GM23338 (cell line): Measurements from ENCODE around the gene RNF152.

Experiments
- CREB1 ChIP-seq: fragments of 250-450 bp; sonication (Bioruptor Pico); IDR thresholded peaks from 2 replicates; pipeline ENCODE4 v1.5.0; 2020; ENCODE audit warnings: low read depth, mild to moderate bottlenecking, moderate library complexity
- ETS1 ChIP-seq: IDR thresholded peaks from 2 replicates; pipeline ENCODE4 v1.6.1; 2016; ENCODE audit warnings: antibody characterized with exemption
- EZH2 ChIP-seq: fragments of 200-600 bp; sonication (generic); IDR thresholded peaks from one replicate; pipeline ENCODE4 v1.8.0; 2017; ENCODE audit warnings: antibody characterized with exemption, mild to moderate bottlenecking, low read depth; ENCODE audit not compliant: unreplicated experiment
- EZH2phosphoT487 ChIP-seq: fragments of 200-600 bp; sonication (generic); IDR thresholded peaks from one replicate; pipeline ENCODE4 v1.8.1; 2018; ENCODE audit warnings: antibody characterized with exemption; ENCODE audit not compliant: unreplicated experiment
- JUNB ChIP-seq: IDR thresholded peaks from one replicate; pipeline ENCODE4 v1.6.1; 2016; ENCODE audit warnings: antibody characterized with exemption; ENCODE audit not compliant: unreplicated experiment
- POLR2AphosphoS5 ChIP-seq: IDR thresholded peaks from 2 replicates; pipeline ENCODE4 v1.6.1; 2016; ENCODE audit warnings: antibody characterized with exemption, low read depth
- STAT1 ChIP-seq: IDR thresholded peaks from one replicate; pipeline ENCODE4 v1.6.1; 2016; ENCODE audit warnings: antibody characterized with exemption; ENCODE audit not compliant: unreplicated experiment
- ZNF114 ChIP-seq: fragments of 250-450 bp; sonication (Bioruptor Pico); IDR thresholded peaks from 2 replicates; pipeline ENCODE4 v1.5.0; 2020; ENCODE audit warnings: mild to moderate bottlenecking, moderate library complexity
- TF ChIP-seq, protein P1 (sequence below): IDR thresholded peaks from one replicate; pipeline ENCODE4 v1.6.1; 2018; ENCODE audit warnings: antibody characterized with exemption; ENCODE audit not compliant: unreplicated experiment
- TF ChIP-seq, protein P2 (sequence below), 2 experiments: fragments of 200-600 bp in 1 of 2; sonication (generic) in 1 of 2; conservative IDR thresholded peaks; 2 replicates each; pipeline versions ENCODE4 v1.5.1 to v1.6.1; 2016 to 2017; ENCODE audit warnings: antibody characterized with exemption in 2 of 2, low read depth in 2 of 2, mild to moderate bottlenecking in 2 of 2, moderate library complexity in 1 of 2

DNA sequence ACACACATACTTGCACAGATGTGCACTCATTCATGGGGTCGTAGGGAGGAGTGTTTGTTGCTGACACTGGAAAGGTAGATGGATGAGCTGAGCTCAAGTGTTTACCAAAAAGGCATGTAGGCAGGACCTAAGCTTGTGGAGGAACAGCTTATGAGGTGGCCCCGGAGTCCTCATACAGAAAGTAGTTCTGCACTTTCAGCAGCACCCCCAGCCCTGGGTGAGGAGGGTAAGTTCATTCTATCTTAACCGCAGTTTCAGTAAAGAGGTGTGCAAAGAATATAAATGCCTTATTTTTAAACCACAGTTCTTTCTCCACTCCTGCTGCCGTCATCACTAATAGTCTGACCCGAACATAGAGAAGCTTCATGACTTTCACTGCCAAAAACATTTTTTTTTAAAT is 31.7 kb upstream of the RNF152 start:
- no peak for TF ChIP-seq POLR2AphosphoS5
- TF ChIP-seq, protein P1, sequence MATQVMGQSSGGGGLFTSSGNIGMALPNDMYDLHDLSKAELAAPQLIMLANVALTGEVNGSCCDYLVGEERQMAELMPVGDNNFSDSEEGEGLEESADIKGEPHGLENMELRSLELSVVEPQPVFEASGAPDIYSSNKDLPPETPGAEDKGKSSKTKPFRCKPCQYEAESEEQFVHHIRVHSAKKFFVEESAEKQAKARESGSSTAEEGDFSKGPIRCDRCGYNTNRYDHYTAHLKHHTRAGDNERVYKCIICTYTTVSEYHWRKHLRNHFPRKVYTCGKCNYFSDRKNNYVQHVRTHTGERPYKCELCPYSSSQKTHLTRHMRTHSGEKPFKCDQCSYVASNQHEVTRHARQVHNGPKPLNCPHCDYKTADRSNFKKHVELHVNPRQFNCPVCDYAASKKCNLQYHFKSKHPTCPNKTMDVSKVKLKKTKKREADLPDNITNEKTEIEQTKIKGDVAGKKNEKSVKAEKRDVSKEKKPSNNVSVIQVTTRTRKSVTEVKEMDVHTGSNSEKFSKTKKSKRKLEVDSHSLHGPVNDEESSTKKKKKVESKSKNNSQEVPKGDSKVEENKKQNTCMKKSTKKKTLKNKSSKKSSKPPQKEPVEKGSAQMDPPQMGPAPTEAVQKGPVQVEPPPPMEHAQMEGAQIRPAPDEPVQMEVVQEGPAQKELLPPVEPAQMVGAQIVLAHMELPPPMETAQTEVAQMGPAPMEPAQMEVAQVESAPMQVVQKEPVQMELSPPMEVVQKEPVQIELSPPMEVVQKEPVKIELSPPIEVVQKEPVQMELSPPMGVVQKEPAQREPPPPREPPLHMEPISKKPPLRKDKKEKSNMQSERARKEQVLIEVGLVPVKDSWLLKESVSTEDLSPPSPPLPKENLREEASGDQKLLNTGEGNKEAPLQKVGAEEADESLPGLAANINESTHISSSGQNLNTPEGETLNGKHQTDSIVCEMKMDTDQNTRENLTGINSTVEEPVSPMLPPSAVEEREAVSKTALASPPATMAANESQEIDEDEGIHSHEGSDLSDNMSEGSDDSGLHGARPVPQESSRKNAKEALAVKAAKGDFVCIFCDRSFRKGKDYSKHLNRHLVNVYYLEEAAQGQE, result no peak
- TF ChIP-seq, protein P2, sequence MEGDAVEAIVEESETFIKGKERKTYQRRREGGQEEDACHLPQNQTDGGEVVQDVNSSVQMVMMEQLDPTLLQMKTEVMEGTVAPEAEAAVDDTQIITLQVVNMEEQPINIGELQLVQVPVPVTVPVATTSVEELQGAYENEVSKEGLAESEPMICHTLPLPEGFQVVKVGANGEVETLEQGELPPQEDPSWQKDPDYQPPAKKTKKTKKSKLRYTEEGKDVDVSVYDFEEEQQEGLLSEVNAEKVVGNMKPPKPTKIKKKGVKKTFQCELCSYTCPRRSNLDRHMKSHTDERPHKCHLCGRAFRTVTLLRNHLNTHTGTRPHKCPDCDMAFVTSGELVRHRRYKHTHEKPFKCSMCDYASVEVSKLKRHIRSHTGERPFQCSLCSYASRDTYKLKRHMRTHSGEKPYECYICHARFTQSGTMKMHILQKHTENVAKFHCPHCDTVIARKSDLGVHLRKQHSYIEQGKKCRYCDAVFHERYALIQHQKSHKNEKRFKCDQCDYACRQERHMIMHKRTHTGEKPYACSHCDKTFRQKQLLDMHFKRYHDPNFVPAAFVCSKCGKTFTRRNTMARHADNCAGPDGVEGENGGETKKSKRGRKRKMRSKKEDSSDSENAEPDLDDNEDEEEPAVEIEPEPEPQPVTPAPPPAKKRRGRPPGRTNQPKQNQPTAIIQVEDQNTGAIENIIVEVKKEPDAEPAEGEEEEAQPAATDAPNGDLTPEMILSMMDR (conservative IDR thresholded peaks at IDR 0.05; ENCODE audit: low read depth in 2 of 2), result no peak
- TF ChIP-seq JUNB, result no peak
- TF ChIP-seq STAT1, result no peak
- no peak for TF ChIP-seq EZH2
- no peak for TF ChIP-seq EZH2phosphoT487
- no peak for TF ChIP-seq ETS1
- no peak for TF ChIP-seq CREB1 (CRISPR knock-in tag)
- TF ChIP-seq ZNF114 (CRISPR knock-in tag), result no peak
